ENCODE data around the gene PIH1D2. TPM values are rescaled to one million over a fixed set of nuclear protein-coding genes. Genes with fewer than 3 reads are reported as not detected.

Gene PIH1D2
- total and polyA plus RNA-seq, 10 of the 15 experiments (the other 5 are each of a cell fraction or from before 2014, with no cell fraction given), result 0.51 to 3.0 (median 1.5) TPM

DNA sequence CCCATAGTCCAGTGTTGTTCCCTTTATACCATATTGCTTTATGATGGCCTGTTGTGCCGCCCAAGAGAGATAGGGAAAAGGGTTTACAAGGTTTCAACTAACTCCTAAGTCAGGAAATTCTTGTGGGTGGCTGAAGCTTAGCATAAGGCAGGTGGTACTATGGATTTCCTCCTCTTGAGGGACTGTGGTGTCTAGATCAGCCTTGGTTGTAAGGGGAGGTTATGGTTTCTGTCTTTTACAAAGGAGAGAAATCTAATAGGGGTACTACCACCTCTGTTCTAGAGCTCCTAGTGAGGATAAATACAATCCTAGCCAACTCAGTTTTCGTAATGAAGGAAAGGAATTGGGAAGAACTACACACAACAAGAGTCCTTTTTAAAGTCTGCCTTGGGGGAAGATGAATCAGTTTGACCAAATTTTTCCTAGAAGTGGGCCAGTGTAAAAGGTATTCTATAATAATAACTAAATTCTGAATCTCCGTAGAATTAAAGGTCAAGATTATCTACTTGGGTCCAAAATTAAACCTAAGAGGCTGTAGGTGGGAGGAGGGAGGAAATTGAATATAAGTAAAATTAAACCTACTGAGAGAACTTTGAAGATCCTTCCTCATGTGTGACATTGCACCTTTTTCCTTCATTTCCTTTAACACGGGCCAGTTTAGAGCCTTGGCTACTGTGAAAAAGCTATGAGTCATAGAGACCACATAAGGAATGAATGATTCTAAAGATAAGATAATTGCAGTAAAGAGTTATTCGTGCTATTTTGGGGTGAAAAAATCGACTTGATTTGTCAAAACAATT is 31.5 kb downstream of the PIH1D2 start:
- no peak for FAIRE-seq
- RAD21 ChIA-PET (ENCODE audit: unreplicated experiment), result no interaction called here
- SMC1A ChIA-PET (ENCODE audit: uncharacterized antibody, unreplicated experiment), result interaction anchor here (0.7 to 1.5 kb wide), 3 partner anchors 9 to 27 kb away, joined by 3 to 4 read pairs (median 4); no protein-coding TSS in a partner anchor
- BruUV-seq (replicated peaks), result TSS peak; percentile 14
- Histone ChIP-seq H2AFZ (ENCODE audit: control insufficient read depth, low read depth, low read length) (no peak overlapping the region), H3K4me2 (ENCODE audit: control insufficient read depth, insufficient read depth) (no peak overlapping the region), H3K9ac (ENCODE audit: control insufficient read depth, insufficient read depth, low read length) (no peak overlapping the region), H3K4me1 (ENCODE audit: control insufficient read depth, insufficient read depth, low read length) (no peaks in the 10 kb centered on the region), H3K27ac (ENCODE audit: control insufficient read depth, insufficient read depth) (no peak overlapping the region), H3K27me3 (replicated peaks in 1 of 2; ENCODE audit: control insufficient read depth in 2 of 2, insufficient read depth in 2 of 2, low read length in 1 of 2) (no peaks in the 10 kb centered on the region), H3K79me2 (ENCODE audit: control insufficient read depth, insufficient read depth, low read length) (no peaks in the 10 kb centered on the region), H3K9me3 (replicated peaks; ENCODE audit: control insufficient read depth, insufficient read depth, low read length) (no peaks in the 10 kb centered on the region), H3K4me3 (no peak overlapping the region), H4K20me1 (ENCODE audit: control insufficient read depth, insufficient read depth) (no peaks in the 10 kb centered on the region), H3K36me3 (ENCODE audit: control insufficient read depth in 2 of 2, insufficient read depth in 2 of 2, low read length in 1 of 2) (peaks cover 0 to 18% of the 10 kb centered on the region in 2 experiments; a peak in 3 of 4 replicates)
- in situ Hi-C loops (cut with MboI), result no loop called here
- 58% methylated on average over 6 of the region's 6 CpGs for WGBS (ENCODE audit: insufficient coverage, insufficient replicate concordance, low lambda C conversion rate, missing lambda C conversion rate)
- POLR2A ChIA-PET, result no interaction called here
- CTCF ChIA-PET, result interaction anchor here (0.9 to 1.3 kb wide), 3 partner anchors 26 to 238 kb away, joined by 3 to 4 read pairs (median 3); no protein-coding TSS in a partner anchor
- intact Hi-C loops (cut with micrococcal nuclease; ENCODE audit: unreplicated experiment), result no loop called here
- DNase-seq (ENCODE audit: low read depth, low spot score), result no peak
- ATAC-seq, result no peak
- TF ChIP-seq ZNF592 (IDR thresholded peaks at IDR 0.05) (no peak), NR2C1 (IDR thresholded peaks at IDR 0.05) (no peak), IRF4 (IDR thresholded peaks at IDR 0.05; ENCODE audit: low read depth, low read length) (no peak), REST (IDR thresholded peaks at IDR 0.05; ENCODE audit: low read depth, low read length) (no peak), FOXK2 (IDR thresholded peaks at IDR 0.05) (no peak), BMI1 (IDR thresholded peaks at IDR 0.05; ENCODE audit: borderline replicate concordance) (no peak), POU2F2 (IDR thresholded peaks at IDR 0.05; ENCODE audit: borderline replicate concordance, low read depth, low read length) (no peak), NFYA (IDR thresholded peaks at IDR 0.05; ENCODE audit: borderline replicate concordance, low read depth, low read length) (no peak), RAD51 (IDR thresholded peaks at IDR 0.05) (no peak)
- TF ChIP-seq, protein P1, sequence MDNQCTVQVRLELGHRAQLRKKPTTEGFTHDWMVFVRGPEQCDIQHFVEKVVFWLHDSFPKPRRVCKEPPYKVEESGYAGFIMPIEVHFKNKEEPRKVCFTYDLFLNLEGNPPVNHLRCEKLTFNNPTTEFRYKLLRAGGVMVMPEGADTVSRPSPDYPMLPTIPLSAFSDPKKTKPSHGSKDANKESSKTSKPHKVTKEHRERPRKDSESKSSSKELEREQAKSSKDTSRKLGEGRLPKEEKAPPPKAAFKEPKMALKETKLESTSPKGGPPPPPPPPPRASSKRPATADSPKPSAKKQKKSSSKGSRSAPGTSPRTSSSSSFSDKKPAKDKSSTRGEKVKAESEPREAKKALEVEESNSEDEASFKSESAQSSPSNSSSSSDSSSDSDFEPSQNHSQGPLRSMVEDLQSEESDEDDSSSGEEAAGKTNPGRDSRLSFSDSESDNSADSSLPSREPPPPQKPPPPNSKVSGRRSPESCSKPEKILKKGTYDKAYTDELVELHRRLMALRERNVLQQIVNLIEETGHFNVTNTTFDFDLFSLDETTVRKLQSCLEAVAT (IDR thresholded peaks at IDR 0.05), result no peak
- TF ChIP-seq, protein P2, sequence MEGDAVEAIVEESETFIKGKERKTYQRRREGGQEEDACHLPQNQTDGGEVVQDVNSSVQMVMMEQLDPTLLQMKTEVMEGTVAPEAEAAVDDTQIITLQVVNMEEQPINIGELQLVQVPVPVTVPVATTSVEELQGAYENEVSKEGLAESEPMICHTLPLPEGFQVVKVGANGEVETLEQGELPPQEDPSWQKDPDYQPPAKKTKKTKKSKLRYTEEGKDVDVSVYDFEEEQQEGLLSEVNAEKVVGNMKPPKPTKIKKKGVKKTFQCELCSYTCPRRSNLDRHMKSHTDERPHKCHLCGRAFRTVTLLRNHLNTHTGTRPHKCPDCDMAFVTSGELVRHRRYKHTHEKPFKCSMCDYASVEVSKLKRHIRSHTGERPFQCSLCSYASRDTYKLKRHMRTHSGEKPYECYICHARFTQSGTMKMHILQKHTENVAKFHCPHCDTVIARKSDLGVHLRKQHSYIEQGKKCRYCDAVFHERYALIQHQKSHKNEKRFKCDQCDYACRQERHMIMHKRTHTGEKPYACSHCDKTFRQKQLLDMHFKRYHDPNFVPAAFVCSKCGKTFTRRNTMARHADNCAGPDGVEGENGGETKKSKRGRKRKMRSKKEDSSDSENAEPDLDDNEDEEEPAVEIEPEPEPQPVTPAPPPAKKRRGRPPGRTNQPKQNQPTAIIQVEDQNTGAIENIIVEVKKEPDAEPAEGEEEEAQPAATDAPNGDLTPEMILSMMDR (IDR thresholded peaks at IDR 0.05 in 2 of 3, conservative IDR thresholded peaks at IDR 0.05 in 1 of 3; ENCODE audit: control insufficient read depth in 2 of 3, extremely low read depth in 1 of 3, insufficient read depth in 1 of 3, low read depth in 3 of 3, low read length in 3 of 3), result no peak

All from GM12878 (cell line).